RWPE1 (cell line): ENCODE measurements around the gene BMP6.

Experiments used
- CTCF ChIA-PET: fragments of 350-600 bp; sonication (Branson Sonifier 250); formaldehyde crosslinking; extraction: SDS; loops from one replicate; lab custom pipeline; 2021; lab: Yijun Ruan, JAX
- POLR2A ChIA-PET: fragments of 400-600 bp; formaldehyde crosslinking; extraction: SDS; loops from one replicate; lab custom pipeline; 2020; ENCODE audit warnings: antibody characterized with exemption; ENCODE audit not compliant: low non-redundant PET; lab: Yijun Ruan, JAX
- DNase-seq: peaks from one replicate; pipeline ENCODE4 v3.0.0; 2012; ENCODE audit warnings: low spot score
- H3K27ac ChIP-seq: fragments of 450-650 bp; 2 replicates; pipeline ENCODE4 v1.5.1; 2017
- TF ChIP-seq, protein P1 (sequence below): fragments of 450-650 bp; conservative IDR thresholded peaks from 2 replicates; pipeline ENCODE4 v1.5.1; 2017; ENCODE audit warnings: low read depth, mild to moderate bottlenecking

The BMP6 gene

DNA sequence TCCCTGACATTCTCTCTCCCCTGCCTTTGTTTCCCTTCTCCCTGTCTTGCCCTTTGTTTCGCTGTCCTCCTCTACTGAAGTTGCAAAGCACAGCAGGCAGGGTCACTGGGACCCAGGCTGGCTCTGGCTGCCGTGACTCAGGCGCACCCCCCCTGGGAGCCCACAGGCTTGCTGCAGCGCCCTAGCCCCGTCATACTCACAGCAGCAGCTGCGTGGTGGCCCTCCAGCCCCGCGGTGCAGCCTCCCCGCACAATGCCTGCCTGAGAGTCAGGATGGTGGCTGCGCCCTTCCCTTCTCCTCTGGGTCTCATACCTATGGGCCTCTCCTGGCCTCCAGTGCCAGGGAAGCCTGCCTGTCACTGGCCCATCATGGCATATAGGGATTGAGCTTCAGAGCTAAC lies 143.0 kb downstream of the BMP6 start:
- TF ChIP-seq, protein P1, sequence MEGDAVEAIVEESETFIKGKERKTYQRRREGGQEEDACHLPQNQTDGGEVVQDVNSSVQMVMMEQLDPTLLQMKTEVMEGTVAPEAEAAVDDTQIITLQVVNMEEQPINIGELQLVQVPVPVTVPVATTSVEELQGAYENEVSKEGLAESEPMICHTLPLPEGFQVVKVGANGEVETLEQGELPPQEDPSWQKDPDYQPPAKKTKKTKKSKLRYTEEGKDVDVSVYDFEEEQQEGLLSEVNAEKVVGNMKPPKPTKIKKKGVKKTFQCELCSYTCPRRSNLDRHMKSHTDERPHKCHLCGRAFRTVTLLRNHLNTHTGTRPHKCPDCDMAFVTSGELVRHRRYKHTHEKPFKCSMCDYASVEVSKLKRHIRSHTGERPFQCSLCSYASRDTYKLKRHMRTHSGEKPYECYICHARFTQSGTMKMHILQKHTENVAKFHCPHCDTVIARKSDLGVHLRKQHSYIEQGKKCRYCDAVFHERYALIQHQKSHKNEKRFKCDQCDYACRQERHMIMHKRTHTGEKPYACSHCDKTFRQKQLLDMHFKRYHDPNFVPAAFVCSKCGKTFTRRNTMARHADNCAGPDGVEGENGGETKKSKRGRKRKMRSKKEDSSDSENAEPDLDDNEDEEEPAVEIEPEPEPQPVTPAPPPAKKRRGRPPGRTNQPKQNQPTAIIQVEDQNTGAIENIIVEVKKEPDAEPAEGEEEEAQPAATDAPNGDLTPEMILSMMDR = no peak
- ChIA-PET CTCF (interaction anchor here (0.5 kb wide), 1 partner anchor 25 kb away, joined by 3 read pairs; no protein-coding TSS in a partner anchor), POLR2A (no interaction called here)

DNA sequence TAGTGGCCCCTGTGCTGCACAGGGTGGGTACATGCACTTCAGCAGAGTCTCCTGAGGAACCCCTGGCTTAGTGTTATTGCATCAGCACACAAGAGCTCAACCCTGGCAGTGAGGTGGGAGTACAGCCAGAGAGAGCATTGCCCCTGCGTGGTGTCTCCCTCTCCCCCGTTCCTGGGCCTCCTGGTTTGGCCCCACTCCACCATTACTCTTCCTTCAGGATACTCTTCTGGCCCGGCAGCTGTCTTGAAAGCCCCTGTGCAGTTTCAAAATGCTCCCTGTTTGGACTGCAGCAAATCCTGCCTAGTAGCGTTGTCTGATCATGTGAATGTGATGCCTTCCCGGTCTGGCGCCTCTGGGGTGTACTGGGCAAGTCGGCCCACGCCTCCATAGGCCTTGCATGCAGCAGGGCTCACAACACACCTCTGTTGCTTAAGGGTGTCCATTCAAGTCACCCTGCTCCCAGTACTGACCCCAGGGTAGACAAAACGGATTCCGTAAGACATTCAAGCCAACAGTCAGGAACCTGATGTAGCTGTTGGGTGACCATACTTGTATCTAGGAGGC lies 152.6 kb downstream of the BMP6 start:
- CTCF ChIA-PET = interaction anchor here (0.6 to 1.0 kb wide), 3 partner anchors 19 to 161 kb away, joined by 3 read pairs; no protein-coding TSS in a partner anchor
- DNase-seq = no peak
- H3K27ac ChIP-seq = no peak overlapping the region
- POLR2A ChIA-PET = no interaction called here
- TF ChIP-seq, protein P1 = no peak

More for the DNA sequence above, 143.0 kb downstream of the BMP6 start:
- no peak overlapping the region for H3K27ac ChIP-seq
- no peak for DNase-seq

DNA sequence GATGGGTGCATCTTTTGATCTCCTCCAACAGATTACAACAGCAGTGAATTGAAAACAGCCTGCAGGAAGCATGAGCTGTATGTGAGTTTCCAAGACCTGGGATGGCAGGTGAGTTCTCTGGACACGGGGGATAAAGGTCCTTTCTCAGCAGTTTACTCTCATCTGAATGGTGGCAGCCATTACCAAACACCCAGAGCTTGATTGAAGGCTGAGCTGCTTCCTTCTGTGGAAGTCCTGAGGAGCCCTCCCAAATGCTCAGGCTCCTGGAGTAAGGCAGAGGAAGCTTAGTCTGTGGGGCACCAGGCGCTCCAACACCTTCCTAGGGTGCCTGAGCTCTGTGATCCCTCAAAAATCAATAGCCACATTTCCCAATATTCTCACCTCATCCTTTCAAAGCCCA lies 153.1 kb downstream of the BMP6 start:
- CTCF ChIA-PET = interaction anchor here (0.7 to 1.0 kb wide), 2 partner anchors 19 to 161 kb away, joined by 3 read pairs; no protein-coding TSS in a partner anchor

DNA sequence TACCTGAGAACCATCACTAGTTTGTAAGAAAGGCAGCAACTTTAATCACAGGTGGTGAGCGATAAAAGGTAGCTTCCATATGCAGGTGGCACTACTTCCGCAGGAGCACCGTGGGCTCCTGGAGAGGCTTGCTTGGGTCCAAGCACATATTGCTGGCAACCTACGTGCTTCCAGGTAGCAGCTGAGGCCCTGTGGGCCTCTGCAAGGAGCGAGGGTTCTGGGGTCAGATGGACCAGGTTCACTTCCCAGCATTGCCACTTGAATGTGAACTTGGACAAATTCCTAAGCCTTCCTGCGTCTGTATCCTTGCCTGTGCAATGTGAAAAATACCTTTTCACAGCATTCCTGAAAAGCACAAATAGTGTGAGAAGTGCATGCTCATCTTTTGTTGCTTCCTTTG lies 153.7 kb downstream of the BMP6 start:
- TF ChIP-seq, protein P1 = no peak
- ChIA-PET CTCF (interaction anchor here (0.6 to 1.0 kb wide), 3 partner anchors 20 to 160 kb away, joined by 3 to 5 read pairs (median 3); no protein-coding TSS in a partner anchor), POLR2A (no interaction called here)
- no peak overlapping the region for H3K27ac ChIP-seq
- DNase-seq = no peak

More for the DNA sequence above, 153.1 kb downstream of the BMP6 start:
- no peak overlapping the region for H3K27ac ChIP-seq
- POLR2A ChIA-PET = no interaction called here
- TF ChIP-seq, protein P1 = no peak
- DNase-seq = no peak

DNA sequence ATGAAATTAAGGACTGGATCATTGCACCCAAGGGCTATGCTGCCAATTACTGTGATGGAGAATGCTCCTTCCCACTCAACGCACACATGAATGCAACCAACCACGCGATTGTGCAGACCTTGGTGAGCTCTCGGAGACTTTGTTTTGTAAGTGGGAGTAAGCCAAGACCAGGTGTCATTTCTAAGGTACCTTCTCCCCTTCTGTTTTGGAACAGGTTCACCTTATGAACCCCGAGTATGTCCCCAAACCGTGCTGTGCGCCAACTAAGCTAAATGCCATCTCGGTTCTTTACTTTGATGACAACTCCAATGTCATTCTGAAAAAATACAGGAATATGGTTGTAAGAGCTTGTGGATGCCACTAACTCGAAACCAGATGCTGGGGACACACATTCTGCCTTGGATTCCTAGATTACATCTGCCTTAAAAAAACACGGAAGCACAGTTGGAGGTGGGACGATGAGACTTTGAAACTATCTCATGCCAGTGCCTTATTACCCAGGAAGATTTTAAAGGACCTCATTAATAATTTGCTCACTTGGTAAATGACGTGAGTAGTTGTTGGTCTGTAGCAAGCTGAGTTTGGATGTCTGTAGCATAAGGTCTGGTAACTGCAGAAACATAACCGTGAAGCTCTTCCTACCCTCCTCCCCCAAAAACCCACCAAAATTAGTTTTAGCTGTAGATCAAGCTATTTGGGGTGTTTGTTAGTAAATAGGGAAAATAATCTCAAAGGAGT lies 154.2 kb downstream of the BMP6 start:
- ChIA-PET POLR2A (no interaction called here), CTCF (interaction anchor here (0.6 kb wide), 1 partner anchor 25 kb away, joined by 5 read pairs; no protein-coding TSS in a partner anchor)
- no peak for DNase-seq
- TF ChIP-seq, protein P1 = no peak
- no peak overlapping the region for H3K27ac ChIP-seq

DNA sequence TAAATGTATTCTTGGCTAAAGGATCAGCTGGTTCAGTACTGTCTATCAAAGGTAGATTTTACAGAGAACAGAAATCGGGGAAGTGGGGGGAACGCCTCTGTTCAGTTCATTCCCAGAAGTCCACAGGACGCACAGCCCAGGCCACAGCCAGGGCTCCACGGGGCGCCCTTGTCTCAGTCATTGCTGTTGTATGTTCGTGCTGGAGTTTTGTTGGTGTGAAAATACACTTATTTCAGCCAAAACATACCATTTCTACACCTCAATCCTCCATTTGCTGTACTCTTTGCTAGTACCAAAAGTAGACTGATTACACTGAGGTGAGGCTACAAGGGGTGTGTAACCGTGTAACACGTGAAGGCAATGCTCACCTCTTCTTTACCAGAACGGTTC lies 154.8 kb downstream of the BMP6 start:
- TF ChIP-seq, protein P1 = no peak
- no peak overlapping the region for H3K27ac ChIP-seq
- POLR2A ChIA-PET = no interaction called here
- no peak for DNase-seq
- CTCF ChIA-PET = no interaction called here
